Neural progenitor cell (in vitro differentiated cells): ENCODE results near the gene GRK7. TPM values are rescaled to one million over a fixed set of nuclear protein-coding genes. Genes with fewer than 3 reads are reported as not detected.
A peak's percentile ranks its signal among the peaks of the same experiment; 100 is the strongest.

Experiments used
- DNase-seq: peaks from one replicate; pipeline ENCODE4 v3.0.0-alpha.2; 2016; ENCODE audit warnings: low spot score
- H2AFZ ChIP-seq: fragments of 200-600 bp; sonication (generic); replicated peaks from 2 replicates; pipeline ENCODE4 v1.6.1; 2016; ENCODE audit warnings: antibody characterized with exemption
- H3F3A ChIP-seq: fragments of 200-600 bp; sonication (generic); 2 replicates; pipeline ENCODE4 v1.6.1; 2016; ENCODE audit warnings: antibody characterized with exemption, low read depth
- H3K27ac ChIP-seq: fragments of 200-600 bp; sonication (generic); 2 replicates; pipeline ENCODE4 v1.5.1; 2016; ENCODE audit warnings: mild to moderate bottlenecking
- H3K27me3 ChIP-seq: fragments of 200-600 bp; sonication (generic); 2 replicates; pipeline ENCODE4 v1.6.1; 2016; ENCODE audit warnings: mild to moderate bottlenecking, moderate library complexity
- H3K36me3 ChIP-seq: fragments of 200-600 bp; sonication (generic); 2 replicates; pipeline ENCODE4 v1.5.1; 2016
- H3K4me1 ChIP-seq: fragments of 200-600 bp; sonication (generic); 2 replicates; pipeline ENCODE4 v1.6.1; 2016; ENCODE audit warnings: mixed run types
- H3K4me2 ChIP-seq: fragments of 200-600 bp; sonication (generic); 2 replicates; pipeline ENCODE4 v1.6.1; 2016
- H3K4me3 ChIP-seq: fragments of 200-600 bp; sonication (generic); 2 replicates; pipeline ENCODE4 v1.5.1; 2016
- H3K79me2 ChIP-seq: fragments of 200-600 bp; sonication (generic); 2 replicates; pipeline ENCODE4 v1.6.1; 2016; ENCODE audit warnings: low read depth
- H3K9ac ChIP-seq: fragments of 200-600 bp; sonication (generic); 2 replicates; pipeline ENCODE4 v1.6.1; 2016
- H3K9me3 ChIP-seq: fragments of 200-600 bp; sonication (generic); 2 replicates; pipeline ENCODE4 v1.5.1; 2016; ENCODE audit warnings: low read depth
- H4K20me1 ChIP-seq: fragments of 200-600 bp; sonication (generic); 2 replicates; pipeline ENCODE4 v1.6.1; 2016; ENCODE audit warnings: low read depth
- H3K27ac Mint-ChIP-seq: 3 replicates; pipeline ENCODE4 v1.8.0; 2021; ENCODE audit warnings: mixed read lengths
- H3K27me3 Mint-ChIP-seq: 2 replicates; pipeline ENCODE4 v1.8.0; 2022; ENCODE audit warnings: low read depth, mild to moderate bottlenecking, inconsistent platforms, moderate library complexity, mixed read lengths; ENCODE audit not compliant: insufficient read depth
- H3K36me3 Mint-ChIP-seq: 3 replicates; pipeline ENCODE4 v1.8.0; 2021; ENCODE audit warnings: mixed read lengths
- H3K4me1 Mint-ChIP-seq: 3 replicates; pipeline ENCODE4 v1.8.0; 2021; ENCODE audit warnings: mixed read lengths
- H3K4me3 Mint-ChIP-seq: 3 replicates; pipeline ENCODE4 v1.8.0; 2021; ENCODE audit warnings: mild to moderate bottlenecking, moderate library complexity, mixed read lengths
- H3K9me3 Mint-ChIP-seq: 3 replicates; pipeline ENCODE4 v1.8.0; 2020; ENCODE audit warnings: mixed read lengths
- EZH2 ChIP-seq: fragments of 200-600 bp; sonication (generic); IDR thresholded peaks from 2 replicates; pipeline ENCODE4 v1.6.1; 2017; ENCODE audit warnings: antibody characterized with exemption, mild to moderate bottlenecking, moderate library complexity
- EZH2phosphoT487 ChIP-seq: fragments of 200-600 bp; sonication (generic); IDR thresholded peaks from 2 replicates; pipeline ENCODE4 v1.6.1; 2017; ENCODE audit warnings: antibody characterized with exemption
- total RNA-seq: library from RNA; depleted of rRNA; stranded (reverse); fragments of >200 nt; gene quantifications from 2 replicates; pipeline ENCODE4 v1.2.3, GENCODE V29; 2015; ENCODE audit warnings: low replicate concordance
- TF ChIP-seq, protein P1 (sequence below): fragments of 200-600 bp; sonication (generic); IDR thresholded peaks from 2 replicates; pipeline ENCODE4 v1.5.1; 2017; ENCODE audit warnings: antibody characterized with exemption, mild to moderate bottlenecking

The GRK7 gene
- total RNA-seq, 1 donor from 2014 or later: not detected

DNA sequence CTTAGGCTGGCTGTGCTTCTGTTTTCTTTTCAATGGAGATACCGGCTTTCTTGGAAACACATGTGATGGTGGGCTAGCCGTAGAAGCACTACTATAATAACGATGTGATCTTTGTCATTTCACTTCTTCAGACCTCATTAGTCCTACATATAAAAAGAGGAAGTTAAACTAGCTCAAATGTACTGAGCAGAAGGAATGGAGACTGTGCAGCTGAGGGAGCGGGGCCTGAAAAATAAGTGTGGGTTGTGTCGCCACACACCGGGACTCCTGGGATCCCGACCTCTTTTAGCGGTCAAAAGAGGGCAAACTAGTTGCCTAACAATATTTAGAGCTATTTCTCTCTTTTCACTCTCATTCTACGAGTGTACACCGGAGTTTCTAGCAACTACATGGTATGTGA lies 26.1 kb upstream of the GRK7 start:
- H3K9me3 Mint-ChIP-seq: no peaks in the 10 kb centered on the region

DNA sequence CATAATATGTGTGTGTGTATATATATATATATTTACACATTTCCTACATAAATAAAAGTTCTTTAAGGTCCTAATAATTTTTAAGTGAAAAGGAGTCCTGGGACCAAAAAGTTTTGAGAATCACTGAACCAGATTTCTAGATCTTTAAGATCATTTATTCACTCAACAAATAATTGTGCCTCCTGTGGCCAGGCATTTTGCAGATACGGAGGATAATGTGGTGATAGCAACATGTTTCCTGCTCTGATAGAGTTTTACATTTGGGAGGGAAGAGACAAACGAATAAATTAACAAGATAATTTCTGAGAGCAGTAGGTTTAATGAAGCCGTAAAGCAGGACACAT lies 25.6 kb upstream of the GRK7 start:
- DNase-seq: no peak
- Mint-ChIP-seq H3K27ac (peak overlapping the region; percentile 93), H3K36me3 (peaks cover 4% of the 10 kb centered on the region), H3K27me3 (peaks cover under 1% of the 10 kb centered on the region), H3K4me3 (peak overlapping the region; percentile 99), H3K9me3 (no peaks in the 10 kb centered on the region), H3K4me1 (peaks cover 22% of the 10 kb centered on the region)
- Histone ChIP-seq H3K27ac (no peak overlapping the region), H3K4me2 (peak overlapping the region; percentile 59), H3K4me1 (peaks cover 23% of the 10 kb centered on the region), H3K9ac (no peak overlapping the region), H2AFZ (peak overlapping the region; percentile 78), H3K9me3 (no peaks in the 10 kb centered on the region), H3K79me2 (peaks cover 42% of the 10 kb centered on the region), H3K36me3 (no peaks in the 10 kb centered on the region), H4K20me1 (peaks cover 17% of the 10 kb centered on the region), H3K4me3 (peak overlapping the region; percentile 74), H3K27me3 (no peaks in the 10 kb centered on the region), H3F3A (peaks cover 4% of the 10 kb centered on the region)
- TF ChIP-seq, protein P1, sequence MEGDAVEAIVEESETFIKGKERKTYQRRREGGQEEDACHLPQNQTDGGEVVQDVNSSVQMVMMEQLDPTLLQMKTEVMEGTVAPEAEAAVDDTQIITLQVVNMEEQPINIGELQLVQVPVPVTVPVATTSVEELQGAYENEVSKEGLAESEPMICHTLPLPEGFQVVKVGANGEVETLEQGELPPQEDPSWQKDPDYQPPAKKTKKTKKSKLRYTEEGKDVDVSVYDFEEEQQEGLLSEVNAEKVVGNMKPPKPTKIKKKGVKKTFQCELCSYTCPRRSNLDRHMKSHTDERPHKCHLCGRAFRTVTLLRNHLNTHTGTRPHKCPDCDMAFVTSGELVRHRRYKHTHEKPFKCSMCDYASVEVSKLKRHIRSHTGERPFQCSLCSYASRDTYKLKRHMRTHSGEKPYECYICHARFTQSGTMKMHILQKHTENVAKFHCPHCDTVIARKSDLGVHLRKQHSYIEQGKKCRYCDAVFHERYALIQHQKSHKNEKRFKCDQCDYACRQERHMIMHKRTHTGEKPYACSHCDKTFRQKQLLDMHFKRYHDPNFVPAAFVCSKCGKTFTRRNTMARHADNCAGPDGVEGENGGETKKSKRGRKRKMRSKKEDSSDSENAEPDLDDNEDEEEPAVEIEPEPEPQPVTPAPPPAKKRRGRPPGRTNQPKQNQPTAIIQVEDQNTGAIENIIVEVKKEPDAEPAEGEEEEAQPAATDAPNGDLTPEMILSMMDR: no peak
- no peak for TF ChIP-seq EZH2phosphoT487
- no peak for TF ChIP-seq EZH2

More for the DNA sequence above, 26.1 kb upstream of the GRK7 start:
- H3K4me1 Mint-ChIP-seq: peaks cover 20% of the 10 kb centered on the region
- Histone ChIP-seq H3K27ac (no peak overlapping the region), H3K4me2 (no peak overlapping the region), H2AFZ (no peak overlapping the region), H3K79me2 (peaks cover 38% of the 10 kb centered on the region), H3K9ac (no peak overlapping the region), H3K27me3 (no peaks in the 10 kb centered on the region), H4K20me1 (peaks cover 17% of the 10 kb centered on the region), H3K4me1 (peaks cover 23% of the 10 kb centered on the region), H3K36me3 (no peaks in the 10 kb centered on the region), H3K4me3 (no peak overlapping the region), H3F3A (peaks cover 4% of the 10 kb centered on the region), H3K9me3 (no peaks in the 10 kb centered on the region)
- H3K4me3 Mint-ChIP-seq: no peak overlapping the region
- DNase-seq: no peak
- peaks cover 2% of the 10 kb centered on the region for H3K36me3 Mint-ChIP-seq
- H3K27me3 Mint-ChIP-seq: peaks cover 2% of the 10 kb centered on the region
- no peak for TF ChIP-seq EZH2
- TF ChIP-seq EZH2phosphoT487: no peak
- TF ChIP-seq, protein P1: no peak
- H3K27ac Mint-ChIP-seq: no peak overlapping the region

DNA sequence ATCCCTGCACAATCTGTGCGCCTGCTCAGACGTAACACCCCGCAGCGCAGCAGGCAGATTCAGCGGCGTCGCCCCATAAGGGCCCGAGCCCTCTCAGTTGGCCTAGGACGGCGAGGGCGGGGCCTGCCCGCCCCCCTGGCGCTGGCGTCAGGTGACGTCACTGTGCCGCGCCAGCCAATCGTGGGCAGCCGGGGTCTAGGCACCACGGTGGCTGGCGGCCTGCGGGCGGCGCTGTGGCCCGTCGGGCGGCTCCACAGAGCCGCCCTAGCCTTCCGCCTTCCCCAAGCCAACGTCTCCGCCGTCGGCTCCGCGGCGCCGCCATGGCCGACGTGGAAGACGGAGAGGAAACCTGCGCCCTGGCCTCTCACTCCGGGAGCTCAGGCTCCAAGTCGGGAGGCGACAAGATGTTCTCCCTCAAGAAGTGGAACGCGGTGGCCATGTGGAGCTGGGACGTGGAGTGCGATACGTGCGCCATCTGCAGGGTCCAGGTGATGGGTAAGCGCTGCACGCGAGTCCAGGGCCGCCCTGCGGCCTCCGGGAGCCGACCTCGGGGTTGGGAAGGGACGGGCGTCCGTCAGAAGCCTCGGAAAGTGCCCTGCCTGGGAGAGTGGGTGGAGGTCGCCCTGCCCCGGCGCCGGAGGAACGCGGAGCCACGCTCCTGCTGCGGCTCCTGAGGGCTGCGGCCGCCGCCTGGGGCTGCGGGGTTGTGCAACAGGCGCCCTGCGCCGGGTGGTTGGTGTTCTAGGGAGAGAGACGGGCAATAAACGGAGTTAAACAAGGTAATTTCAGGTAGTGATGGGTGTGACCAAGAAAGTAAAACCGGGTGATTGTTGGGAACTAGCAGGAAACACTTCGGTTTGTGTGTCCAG lies 25.0 kb upstream of the GRK7 start, which contains the start of gene RNF7:
Gene RNF7, plus strand, starts transcription at position 277 of the 869 bp plus-strand sequence. Its CDS starts 44 bp downstream, at position 321.
- Histone ChIP-seq H3K4me3 (peak within 1 kb of the TSS; percentile 74), H3F3A (peaks cover 4% of the 10 kb centered on the region), H3K9ac (peak within 1 kb of the TSS; percentile 93), H3K4me2 (peak within 1 kb of the TSS; percentile 88), H3K27ac (peak within 1 kb of the TSS; percentile 40), H4K20me1 (peaks cover 17% of the 10 kb centered on the region), H3K27me3 (no peaks in the 10 kb centered on the region), H3K36me3 (no peaks in the 10 kb centered on the region), H3K9me3 (no peaks in the 10 kb centered on the region), H3K79me2 (peaks cover 48% of the 10 kb centered on the region), H2AFZ (peak within 1 kb of the TSS; percentile 89), H3K4me1 (peaks cover 23% of the 10 kb centered on the region)
- Mint-ChIP-seq H3K27me3 (no peaks in the 10 kb centered on the region), H3K4me1 (peaks cover 22% of the 10 kb centered on the region), H3K4me3 (peak within 1 kb of the TSS; percentile 99), H3K9me3 (no peaks in the 10 kb centered on the region), H3K36me3 (peaks cover 4% of the 10 kb centered on the region), H3K27ac (peak within 1 kb of the TSS; percentile 93)
- TF ChIP-seq, protein P1: peak; percentile 93
- TF ChIP-seq EZH2: no peak
- DNase-seq: peak; percentile 98
